HEK293T (cell line): Measurements from ENCODE around the gene CEP63.

Experiments
- FOXM1 ChIP-seq: fragments of 450-650 bp; IDR thresholded peaks from 2 replicates; pipeline ENCODE4 v1.6.1; 2017; ENCODE audit warnings: mild to moderate bottlenecking, borderline replicate concordance
- LEF1 ChIP-seq: fragments of 450-650 bp; IDR thresholded peaks from 2 replicates; pipeline ENCODE4 v1.6.1; 2017; ENCODE audit warnings: mild to moderate bottlenecking, borderline replicate concordance

DNA sequence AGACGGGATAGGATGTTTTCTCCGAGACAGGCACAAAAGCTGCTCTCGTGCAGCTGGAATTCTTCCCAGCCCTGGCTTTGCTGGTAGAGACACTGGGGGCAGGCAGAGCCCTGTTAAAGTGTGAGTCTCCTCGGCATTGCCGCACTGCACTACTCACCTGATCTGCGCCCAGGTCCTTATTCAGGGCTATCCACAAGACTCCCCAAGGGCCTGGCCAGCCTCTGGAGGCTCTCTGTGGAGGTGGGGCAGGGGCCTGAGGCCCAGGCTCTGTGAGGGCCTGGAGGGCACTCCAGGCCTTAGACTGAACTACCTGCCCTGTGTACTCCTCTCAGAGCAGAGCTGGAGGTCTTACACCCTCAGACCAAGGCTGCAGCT, 116.6 kb downstream of the CEP63 start:
- no peak for TF ChIP-seq FOXM1
- no peak for TF ChIP-seq LEF1
